Endothelial cell of umbilical vein (primary cell): Measurements from ENCODE around the gene SLC5A9. TPM values are rescaled to one million over a fixed set of nuclear protein-coding genes. Genes with fewer than 3 reads are reported as not detected.

Source experiments
- BruUV-seq: library from RNA; stranded (reverse); fragments of 400-500 nt; replicated peaks from 2 replicates; lab custom pipeline; 2021; lab: Mats Ljungman, UMichigan
- CTCF ChIA-PET: fragments of 300-600, 350-600 bp; sonication (Branson Sonifier 250); formaldehyde crosslinking; loops from one replicate; lab custom pipeline; 2021; ENCODE audit warnings: antibody characterized with exemption, inconsistent platforms; lab: Charles Lee
- POLR2A ChIA-PET: fragments of 300-600, 350-600 bp; sonication (Branson Sonifier 250); formaldehyde crosslinking; loops from one replicate; lab custom pipeline; 2021; ENCODE audit warnings: antibody characterized with exemption, inconsistent platforms; lab: Charles Lee
- DNase-seq: peaks from one replicate; pipeline ENCODE4 v3.0.0-alpha.2; 2011; ENCODE audit warnings: low read depth, low spot score
- FAIRE-seq: peaks from 2 replicates; lab custom pipeline; 2011; peaks lifted over from hg19 to GRCh38; lab: Jason Lieb, UNC
- H2AFZ ChIP-seq: 2 replicates; pipeline ENCODE4 v1.6.0; 2012; ENCODE audit warnings: low read depth, low read length, control low read depth, inconsistent platforms
- H3K27ac ChIP-seq: 2 replicates; pipeline ENCODE4 v1.5.1; 2011; ENCODE audit warnings: low read depth, mild to moderate bottlenecking, control low read depth, low read length, moderate library complexity; ENCODE audit not compliant: insufficient read depth
- H3K27me3 ChIP-seq, 2 experiments: 2 replicates each; pipeline versions ENCODE4 v1.6.0 to v1.6.1; 2011; ENCODE audit warnings: low read length in 2 of 2, mixed read lengths in 1 of 2; ENCODE audit not compliant: control insufficient read depth in 2 of 2, insufficient read depth in 2 of 2
- H3K36me3 ChIP-seq, 2 experiments: 2 replicates in 1 of 2; 3 replicates in 1 of 2; pipeline ENCODE4 v1.5.1; 2011; ENCODE audit warnings: low read length in 2 of 2, mild to moderate bottlenecking in 1 of 2, moderate library complexity in 1 of 2; ENCODE audit not compliant: control insufficient read depth in 2 of 2, insufficient read depth in 2 of 2; ENCODE audit errors: extremely low read depth in 1 of 2
- H3K4me1 ChIP-seq: 3 replicates; pipeline ENCODE4 v1.5.1; 2011; ENCODE audit warnings: mild to moderate bottlenecking, low read length; ENCODE audit not compliant: control insufficient read depth, insufficient read depth; ENCODE audit errors: extremely low read depth
- H3K4me2 ChIP-seq: 2 replicates; pipeline ENCODE4 v1.6.1; 2011; ENCODE audit warnings: low read length, control low read depth, mixed read lengths; ENCODE audit not compliant: insufficient read depth
- H3K4me3 ChIP-seq, 3 experiments: fragments of 200-600 bp in 1 of 3; sonication (generic), shearing (Covaris generic) in 1 of 3; replicated peaks in 1 of 3; 2 replicates each; pipeline ENCODE4 v1.5.1; 2011 to 2016; ENCODE audit warnings: control low read depth in 3 of 3, low read length in 3 of 3, mild to moderate bottlenecking in 2 of 3, inconsistent platforms in 1 of 3, low read depth in 1 of 3, moderate library complexity in 1 of 3; ENCODE audit not compliant: insufficient read depth in 1 of 3
- H3K79me2 ChIP-seq: 2 replicates; pipeline ENCODE4 v1.6.0; 2012; ENCODE audit warnings: low read length, inconsistent platforms; ENCODE audit not compliant: control insufficient read depth, insufficient read depth
- H3K9ac ChIP-seq: replicated peaks from 2 replicates; pipeline ENCODE3; 2011; ENCODE audit warnings: low read length, control low read depth; ENCODE audit not compliant: insufficient read depth; ENCODE audit errors: extremely low read depth
- H3K9me1 ChIP-seq: replicated peaks from 3 replicates; pipeline ENCODE4 v1.6.0; 2011; ENCODE audit warnings: mild to moderate bottlenecking, low read length; ENCODE audit not compliant: control insufficient read depth, insufficient read depth; ENCODE audit errors: extremely low read depth
- H3K9me3 ChIP-seq: replicated peaks from 2 replicates; pipeline ENCODE4 v1.5.1; 2012; ENCODE audit warnings: low read length, inconsistent platforms; ENCODE audit not compliant: control insufficient read depth, insufficient read depth
- H4K20me1 ChIP-seq: replicated peaks from 2 replicates; pipeline ENCODE3; 2011; ENCODE audit warnings: mild to moderate bottlenecking, low read length; ENCODE audit not compliant: control insufficient read depth, insufficient read depth; ENCODE audit errors: extremely low read depth
- EZH2 ChIP-seq: IDR thresholded peaks from 2 replicates; pipeline ENCODE4 v1.6.1; 2012; ENCODE audit warnings: borderline replicate concordance, low read depth, mild to moderate bottlenecking, moderate library complexity, low read length, inconsistent platforms; ENCODE audit not compliant: severe bottlenecking
- FOS ChIP-seq: IDR thresholded peaks from 2 replicates; pipeline ENCODE4 v1.6.1; 2011; ENCODE audit warnings: mild to moderate bottlenecking, low read length, moderate library complexity, borderline replicate concordance; ENCODE audit not compliant: insufficient read depth
- GATA2 ChIP-seq: IDR thresholded peaks from 2 replicates; pipeline ENCODE4 v1.7.0; 2011; ENCODE audit warnings: low read depth, mild to moderate bottlenecking, moderate library complexity, mixed read lengths, low read length; ENCODE audit not compliant: insufficient read length, insufficient read depth
- JUN ChIP-seq: IDR thresholded peaks from 2 replicates; pipeline ENCODE4 v1.6.1; 2011; ENCODE audit warnings: borderline replicate concordance, low read depth; ENCODE audit not compliant: insufficient read length, insufficient read depth
- MYC ChIP-seq: IDR thresholded peaks from one replicate; pipeline ENCODE4 v1.6.1; 2011; ENCODE audit warnings: mild to moderate bottlenecking, low read depth, low read length
- POLR2A ChIP-seq: IDR thresholded peaks from 2 replicates; pipeline ENCODE4 v1.6.1; 2012; ENCODE audit warnings: low read depth, mild to moderate bottlenecking, control low read depth, low read length
- POLR2AphosphoS5 ChIP-seq: IDR thresholded peaks from 2 replicates; pipeline ENCODE4 v1.6.1; 2012; ENCODE audit warnings: low read depth, mild to moderate bottlenecking, control low read depth, low read length, moderate library complexity; ENCODE audit not compliant: insufficient read depth
- dilution Hi-C: fragments of 300-500 bp; cut with MboI; formaldehyde crosslinking; loops from one replicate; pipeline ENCODE4 v1.15.0; 2019; ENCODE audit warnings: low sequenced_read_pairs; ENCODE audit not compliant: extremely low pct_ligation_motif_present
- intact Hi-C: fragments of 100-400 bp; cut with micrococcal nuclease; formaldehyde crosslinking; loops from one replicate; pipeline ENCODE4 v1.10.0; 2022
- polyA plus RNA-seq, 4 experiments: library from polyadenylated mRNA; depleted of rRNA in 3 of 4; stranded (reverse) in 3 of 4; unstranded in 1 of 4; fragments of >200 nt; gene quantifications; 2 replicates each; pipeline versions ENCODE4 v1.2.1 to v1.2.3, GENCODE V29; 2011 to 2012; ENCODE audit warnings: missing spikeins in 1 of 4
- total RNA-seq: library from RNA; stranded (reverse); gene quantifications from 2 replicates; pipeline ENCODE4 v1.2.3, GENCODE V29; 2021
- TF ChIP-seq, protein P1 (sequence below): IDR thresholded peaks from 2 replicates; pipeline ENCODE4 v1.6.1; 2011; ENCODE audit not compliant: insufficient read depth, insufficient read length
- TF ChIP-seq, protein P2 (sequence below), 2 donors: IDR thresholded peaks; 1 replicate in 1 of 2; 2 replicates in 1 of 2; pipeline ENCODE4 v1.5.1; 2011; ENCODE audit warnings: low read length in 2 of 2, mild to moderate bottlenecking in 2 of 2, moderate library complexity in 2 of 2, control low read depth in 1 of 2, inconsistent platforms in 1 of 2, low read depth in 1 of 2; ENCODE audit not compliant: insufficient read depth in 1 of 2; ENCODE audit errors: extremely low read depth in 1 of 2

Gene SLC5A9
- total and polyA plus RNA-seq, 2 donors (not counting 3 experiments of a cell fraction or from before 2014, with no cell fraction given): not detected

DNA sequence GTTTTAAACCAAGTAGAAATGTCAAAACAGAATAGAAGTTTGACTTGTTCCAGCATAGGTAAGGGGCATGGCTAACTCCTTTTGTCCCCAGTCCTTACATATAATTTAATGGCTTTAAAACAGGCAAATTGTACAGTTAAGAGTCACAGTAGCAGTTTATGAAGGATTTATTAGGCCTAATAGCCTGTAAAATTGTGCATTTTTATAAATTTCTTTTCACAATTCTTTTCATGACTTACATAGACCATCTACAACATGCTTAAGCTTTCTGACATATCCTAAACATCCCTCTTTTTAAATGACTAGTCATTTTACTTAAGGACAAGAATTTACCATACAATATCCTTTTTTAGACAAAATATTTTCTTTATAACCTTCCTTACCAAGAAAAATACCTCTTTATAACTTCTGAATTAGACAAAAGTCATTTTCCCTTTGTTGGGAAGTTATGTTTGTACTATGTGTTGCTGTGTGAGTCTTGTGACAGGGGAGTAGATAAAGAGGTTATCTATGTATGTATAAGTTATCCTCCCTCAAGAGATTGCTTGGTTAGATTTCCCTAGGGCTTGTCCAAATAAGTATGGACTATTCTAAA lies 34.5 kb upstream of the SLC5A9 start:
- FAIRE-seq (no peak), DNase-seq (no peak)
- no peaks in the 10 kb centered on the region for H3K9me1 ChIP-seq
- ChIA-PET CTCF (interaction anchor here (0.9 kb wide), 1 partner anchor 16 kb away, joined by 4 read pairs; no protein-coding TSS in a partner anchor), POLR2A (no interaction called here)
- intact Hi-C loops (no loop called here), dilution Hi-C loops (no loop called here)
- no peaks in the 10 kb centered on the region for H3K9me3 ChIP-seq
- no peak for TF ChIP-seq JUN
- TF ChIP-seq POLR2A: no peak
- TF ChIP-seq, protein P1, sequence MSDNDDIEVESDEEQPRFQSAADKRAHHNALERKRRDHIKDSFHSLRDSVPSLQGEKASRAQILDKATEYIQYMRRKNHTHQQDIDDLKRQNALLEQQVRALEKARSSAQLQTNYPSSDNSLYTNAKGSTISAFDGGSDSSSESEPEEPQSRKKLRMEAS: no peak
- no peak for TF ChIP-seq FOS
- TF ChIP-seq GATA2: no peak
- TF ChIP-seq, protein P2, sequence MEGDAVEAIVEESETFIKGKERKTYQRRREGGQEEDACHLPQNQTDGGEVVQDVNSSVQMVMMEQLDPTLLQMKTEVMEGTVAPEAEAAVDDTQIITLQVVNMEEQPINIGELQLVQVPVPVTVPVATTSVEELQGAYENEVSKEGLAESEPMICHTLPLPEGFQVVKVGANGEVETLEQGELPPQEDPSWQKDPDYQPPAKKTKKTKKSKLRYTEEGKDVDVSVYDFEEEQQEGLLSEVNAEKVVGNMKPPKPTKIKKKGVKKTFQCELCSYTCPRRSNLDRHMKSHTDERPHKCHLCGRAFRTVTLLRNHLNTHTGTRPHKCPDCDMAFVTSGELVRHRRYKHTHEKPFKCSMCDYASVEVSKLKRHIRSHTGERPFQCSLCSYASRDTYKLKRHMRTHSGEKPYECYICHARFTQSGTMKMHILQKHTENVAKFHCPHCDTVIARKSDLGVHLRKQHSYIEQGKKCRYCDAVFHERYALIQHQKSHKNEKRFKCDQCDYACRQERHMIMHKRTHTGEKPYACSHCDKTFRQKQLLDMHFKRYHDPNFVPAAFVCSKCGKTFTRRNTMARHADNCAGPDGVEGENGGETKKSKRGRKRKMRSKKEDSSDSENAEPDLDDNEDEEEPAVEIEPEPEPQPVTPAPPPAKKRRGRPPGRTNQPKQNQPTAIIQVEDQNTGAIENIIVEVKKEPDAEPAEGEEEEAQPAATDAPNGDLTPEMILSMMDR (IDR thresholded peaks at IDR 0.05; ENCODE audit: extremely low read depth in 1 of 2, insufficient read depth in 1 of 2, low read depth in 1 of 2, low read length in 2 of 2): no peak
- no peak for TF ChIP-seq POLR2AphosphoS5
- TF ChIP-seq MYC: no peak
- TF ChIP-seq EZH2: no peak
- no TSS peak for BruUV-seq
- H3K36me3 ChIP-seq: no peaks in the 10 kb centered on the region
- H3K27ac ChIP-seq: no peak overlapping the region
- no peaks in the 10 kb centered on the region for H4K20me1 ChIP-seq
- H3K4me2 ChIP-seq: no peak overlapping the region
- H2AFZ ChIP-seq: no peak overlapping the region
- no peaks in the 10 kb centered on the region for H3K27me3 ChIP-seq
- no peaks in the 10 kb centered on the region for H3K4me1 ChIP-seq
- no peaks in the 10 kb centered on the region for H3K79me2 ChIP-seq
- no peak overlapping the region for H3K9ac ChIP-seq
- no peak overlapping the region for H3K4me3 ChIP-seq
